ENCODE data around the gene MACROD2. TPM values are rescaled to one million over a fixed set of nuclear protein-coding genes. Genes with fewer than 3 reads are reported as not detected.

MACROD2 gene
- total RNA-seq, 4 donors from 2014 or later: 4.0 to 14.1 (median 10.4) TPM

DNA sequence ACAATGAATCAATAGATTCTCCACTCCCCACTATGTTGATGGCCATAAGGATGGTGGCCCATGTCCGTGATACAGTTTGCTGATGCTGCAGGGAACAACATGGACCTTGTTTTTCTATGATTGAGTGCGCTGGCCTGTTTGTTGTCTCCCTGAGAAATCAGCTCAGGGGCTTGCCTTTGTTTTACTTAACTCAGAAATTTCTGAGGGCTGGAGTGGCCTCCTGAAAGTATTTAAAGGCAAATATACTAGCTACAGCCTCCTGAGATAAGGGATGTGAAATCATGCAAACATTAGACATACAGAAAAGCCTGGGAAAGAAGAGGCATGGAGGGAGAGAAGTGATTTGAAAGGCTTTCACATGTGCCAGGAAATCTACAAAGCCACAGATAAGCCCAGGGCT, 512.4 kb downstream of the MACROD2 start:
- Histone ChIP-seq H3K4me1 (no peaks in the 10 kb centered on the region), H3K27ac (no peak overlapping the region), H3K36me3 (no peaks in the 10 kb centered on the region), H3K27me3 (no peaks in the 10 kb centered on the region), H3K4me3 (no peak overlapping the region), H3K9me3 (peaks cover 0 to 8% (median 0%) of the 10 kb centered on the region in 4 donors)
- 80 to 90% methylated on average over 2 of the region's 2 CpGs for WGBS, 2 donors
- TF ChIP-seq POLR2A (IDR thresholded peaks at IDR 0.05) (no peak), EP300 (IDR thresholded peaks at IDR 0.05) (no peak)
- TF ChIP-seq, protein P1, sequence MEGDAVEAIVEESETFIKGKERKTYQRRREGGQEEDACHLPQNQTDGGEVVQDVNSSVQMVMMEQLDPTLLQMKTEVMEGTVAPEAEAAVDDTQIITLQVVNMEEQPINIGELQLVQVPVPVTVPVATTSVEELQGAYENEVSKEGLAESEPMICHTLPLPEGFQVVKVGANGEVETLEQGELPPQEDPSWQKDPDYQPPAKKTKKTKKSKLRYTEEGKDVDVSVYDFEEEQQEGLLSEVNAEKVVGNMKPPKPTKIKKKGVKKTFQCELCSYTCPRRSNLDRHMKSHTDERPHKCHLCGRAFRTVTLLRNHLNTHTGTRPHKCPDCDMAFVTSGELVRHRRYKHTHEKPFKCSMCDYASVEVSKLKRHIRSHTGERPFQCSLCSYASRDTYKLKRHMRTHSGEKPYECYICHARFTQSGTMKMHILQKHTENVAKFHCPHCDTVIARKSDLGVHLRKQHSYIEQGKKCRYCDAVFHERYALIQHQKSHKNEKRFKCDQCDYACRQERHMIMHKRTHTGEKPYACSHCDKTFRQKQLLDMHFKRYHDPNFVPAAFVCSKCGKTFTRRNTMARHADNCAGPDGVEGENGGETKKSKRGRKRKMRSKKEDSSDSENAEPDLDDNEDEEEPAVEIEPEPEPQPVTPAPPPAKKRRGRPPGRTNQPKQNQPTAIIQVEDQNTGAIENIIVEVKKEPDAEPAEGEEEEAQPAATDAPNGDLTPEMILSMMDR (IDR thresholded peaks at IDR 0.05): no peak
- no peak for DNase-seq (ENCODE audit: low spot score in 2 of 2)

DNA sequence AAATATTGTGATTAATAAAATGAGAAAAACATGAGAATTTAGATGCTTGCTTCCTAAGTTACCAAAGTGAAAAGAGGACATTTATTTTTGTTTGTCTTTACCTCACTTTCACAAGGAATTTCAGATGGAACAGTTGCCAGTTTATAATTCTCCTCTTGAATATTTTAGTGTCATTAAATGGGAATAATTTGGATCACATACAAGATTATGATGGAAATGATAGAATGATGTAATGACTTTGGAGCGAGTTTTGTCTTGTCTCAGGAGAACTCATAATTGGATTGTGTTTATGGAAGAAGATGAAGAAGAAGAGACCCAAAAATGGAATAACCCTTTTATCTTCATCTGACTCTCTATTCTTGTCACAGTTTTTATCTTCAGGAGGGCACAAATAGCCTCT, 515.0 kb downstream of the MACROD2 start:
- no peak for TF ChIP-seq POLR2A (IDR thresholded peaks at IDR 0.05)
- TF ChIP-seq, protein P1 (IDR thresholded peaks at IDR 0.05): no peak
- no peak for TF ChIP-seq EP300 (IDR thresholded peaks at IDR 0.05)
- 57 to 58% methylated on average over 1 of the region's 1 CpG for WGBS, 2 donors
- no peak overlapping the region for H3K27ac ChIP-seq
- peaks cover 0 to 4% (median 0%) of the 10 kb centered on the region in 4 donors for H3K4me1 ChIP-seq
- no peak overlapping the region for H3K4me3 ChIP-seq
- no peak for DNase-seq (ENCODE audit: low spot score in 2 of 2)
- H3K9me3 ChIP-seq: peaks cover 0 to 8% (median 0%) of the 10 kb centered on the region in 4 donors
- H3K36me3 ChIP-seq: no peaks in the 10 kb centered on the region
- H3K27me3 ChIP-seq: no peaks in the 10 kb centered on the region

DNA sequence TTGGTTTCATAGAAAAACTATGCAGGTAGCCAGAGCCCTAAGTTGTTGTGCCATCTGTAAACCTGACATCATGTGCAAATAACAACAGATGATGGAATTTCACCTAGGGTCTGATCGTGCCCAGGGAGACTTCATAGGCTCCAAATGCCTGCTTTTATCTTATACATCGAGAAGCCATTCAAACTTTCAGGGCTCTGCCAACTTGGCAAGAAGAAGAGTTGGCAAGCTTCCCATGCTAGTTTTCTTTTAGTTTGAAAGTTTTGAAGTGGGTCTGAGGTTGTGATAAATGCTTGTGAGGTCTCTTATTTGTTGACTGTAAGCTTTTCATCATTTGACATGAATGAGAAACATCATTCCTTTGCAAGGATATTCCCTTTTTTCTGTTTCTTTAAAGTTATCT, 517.5 kb downstream of the MACROD2 start:
- 15% methylated on average over 2 of the region's 2 CpGs for WGBS, 2 donors
- Histone ChIP-seq H3K27ac (no peak overlapping the region), H3K27me3 (no peaks in the 10 kb centered on the region), H3K4me3 (no peak overlapping the region), H3K4me1 (peaks cover 0 to 4% (median 0%) of the 10 kb centered on the region in 4 donors), H3K36me3 (no peaks in the 10 kb centered on the region), H3K9me3 (peaks cover 0 to 1% (median 0%) of the 10 kb centered on the region in 4 donors)
- TF ChIP-seq, protein P1 (IDR thresholded peaks at IDR 0.05): no peak
- no peak for TF ChIP-seq POLR2A (IDR thresholded peaks at IDR 0.05)
- TF ChIP-seq EP300 (IDR thresholded peaks at IDR 0.05): no peak
- DNase-seq (ENCODE audit: low spot score in 2 of 2): no peak

DNA sequence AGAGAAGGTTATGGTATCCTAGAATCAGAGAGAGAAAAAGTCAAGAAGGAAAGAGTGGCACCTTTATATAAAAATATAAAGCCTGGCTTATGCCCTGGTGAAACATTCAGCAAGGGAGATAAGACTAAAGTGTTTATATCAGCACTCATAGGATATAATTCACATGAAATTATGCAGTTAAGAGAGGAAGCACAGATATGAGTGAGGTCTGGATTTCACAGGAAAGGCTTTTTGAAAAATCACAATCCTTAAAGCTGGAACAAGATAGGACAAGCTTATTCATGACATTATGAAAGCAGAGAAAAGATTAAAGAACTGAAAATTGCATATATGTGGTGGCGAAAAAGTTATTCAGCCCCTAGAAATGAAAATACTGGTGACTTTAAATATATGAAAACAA, 523.3 kb downstream of the MACROD2 start:
- Histone ChIP-seq H3K36me3 (no peaks in the 10 kb centered on the region), H3K27me3 (no peaks in the 10 kb centered on the region), H3K27ac (no peak overlapping the region), H3K4me3 (no peak overlapping the region), H3K4me1 (no peaks in the 10 kb centered on the region), H3K9me3 (no peaks in the 10 kb centered on the region)
- 97 to 100% methylated on average over 1 of the region's 1 CpG for WGBS, 2 donors
- TF ChIP-seq, protein P1 (IDR thresholded peaks at IDR 0.05): no peak
- DNase-seq (ENCODE audit: low spot score in 2 of 2): no peak

DNA sequence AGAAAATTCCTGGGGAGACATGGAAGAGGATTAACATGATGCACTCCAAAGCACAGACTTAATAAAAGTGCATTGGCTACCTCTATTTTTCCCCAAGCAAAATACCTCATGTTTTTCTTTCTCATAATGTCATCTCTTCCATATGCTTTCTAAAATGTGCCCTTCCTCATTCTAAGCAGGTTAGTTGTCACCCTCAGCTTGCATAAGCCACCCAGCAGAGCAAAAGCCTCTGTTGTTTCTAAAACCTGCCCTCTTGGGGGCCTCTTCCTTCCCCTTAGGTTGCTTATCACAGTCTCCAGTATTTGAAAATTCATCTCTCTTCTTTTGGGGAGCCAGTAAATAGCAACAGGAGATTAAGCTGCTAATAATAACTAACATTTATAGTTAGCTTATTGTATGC, 525.7 kb downstream of the MACROD2 start:
- H3K27ac ChIP-seq: no peak overlapping the region
- DNase-seq (ENCODE audit: low spot score in 2 of 2): no peak
- no peaks in the 10 kb centered on the region for H3K9me3 ChIP-seq
- TF ChIP-seq EP300 (IDR thresholded peaks at IDR 0.05): no peak
- no peak for TF ChIP-seq POLR2A (IDR thresholded peaks at IDR 0.05)
- TF ChIP-seq, protein P1 (IDR thresholded peaks at IDR 0.05): no peak
- no peaks in the 10 kb centered on the region for H3K4me1 ChIP-seq
- H3K4me3 ChIP-seq: no peak overlapping the region
- H3K36me3 ChIP-seq: no peaks in the 10 kb centered on the region
- no peaks in the 10 kb centered on the region for H3K27me3 ChIP-seq

Measured in tibial nerve (tissue), 4 donors.